ENCODE measurements around the gene ZNF555. TPM values are rescaled to one million over a fixed set of nuclear protein-coding genes. Genes with fewer than 3 reads are reported as not detected.
A peak's percentile ranks its signal among the peaks of the same experiment; 100 is the strongest.

The ZNF555 gene
- total and polyA plus RNA-seq, 9 of the 15 experiments (the other 6 are each of a cell fraction or from before 2014, with no cell fraction given): 2.0 to 6.7 (median 5.4) TPM

- TF ChIP-seq, protein P1, sequence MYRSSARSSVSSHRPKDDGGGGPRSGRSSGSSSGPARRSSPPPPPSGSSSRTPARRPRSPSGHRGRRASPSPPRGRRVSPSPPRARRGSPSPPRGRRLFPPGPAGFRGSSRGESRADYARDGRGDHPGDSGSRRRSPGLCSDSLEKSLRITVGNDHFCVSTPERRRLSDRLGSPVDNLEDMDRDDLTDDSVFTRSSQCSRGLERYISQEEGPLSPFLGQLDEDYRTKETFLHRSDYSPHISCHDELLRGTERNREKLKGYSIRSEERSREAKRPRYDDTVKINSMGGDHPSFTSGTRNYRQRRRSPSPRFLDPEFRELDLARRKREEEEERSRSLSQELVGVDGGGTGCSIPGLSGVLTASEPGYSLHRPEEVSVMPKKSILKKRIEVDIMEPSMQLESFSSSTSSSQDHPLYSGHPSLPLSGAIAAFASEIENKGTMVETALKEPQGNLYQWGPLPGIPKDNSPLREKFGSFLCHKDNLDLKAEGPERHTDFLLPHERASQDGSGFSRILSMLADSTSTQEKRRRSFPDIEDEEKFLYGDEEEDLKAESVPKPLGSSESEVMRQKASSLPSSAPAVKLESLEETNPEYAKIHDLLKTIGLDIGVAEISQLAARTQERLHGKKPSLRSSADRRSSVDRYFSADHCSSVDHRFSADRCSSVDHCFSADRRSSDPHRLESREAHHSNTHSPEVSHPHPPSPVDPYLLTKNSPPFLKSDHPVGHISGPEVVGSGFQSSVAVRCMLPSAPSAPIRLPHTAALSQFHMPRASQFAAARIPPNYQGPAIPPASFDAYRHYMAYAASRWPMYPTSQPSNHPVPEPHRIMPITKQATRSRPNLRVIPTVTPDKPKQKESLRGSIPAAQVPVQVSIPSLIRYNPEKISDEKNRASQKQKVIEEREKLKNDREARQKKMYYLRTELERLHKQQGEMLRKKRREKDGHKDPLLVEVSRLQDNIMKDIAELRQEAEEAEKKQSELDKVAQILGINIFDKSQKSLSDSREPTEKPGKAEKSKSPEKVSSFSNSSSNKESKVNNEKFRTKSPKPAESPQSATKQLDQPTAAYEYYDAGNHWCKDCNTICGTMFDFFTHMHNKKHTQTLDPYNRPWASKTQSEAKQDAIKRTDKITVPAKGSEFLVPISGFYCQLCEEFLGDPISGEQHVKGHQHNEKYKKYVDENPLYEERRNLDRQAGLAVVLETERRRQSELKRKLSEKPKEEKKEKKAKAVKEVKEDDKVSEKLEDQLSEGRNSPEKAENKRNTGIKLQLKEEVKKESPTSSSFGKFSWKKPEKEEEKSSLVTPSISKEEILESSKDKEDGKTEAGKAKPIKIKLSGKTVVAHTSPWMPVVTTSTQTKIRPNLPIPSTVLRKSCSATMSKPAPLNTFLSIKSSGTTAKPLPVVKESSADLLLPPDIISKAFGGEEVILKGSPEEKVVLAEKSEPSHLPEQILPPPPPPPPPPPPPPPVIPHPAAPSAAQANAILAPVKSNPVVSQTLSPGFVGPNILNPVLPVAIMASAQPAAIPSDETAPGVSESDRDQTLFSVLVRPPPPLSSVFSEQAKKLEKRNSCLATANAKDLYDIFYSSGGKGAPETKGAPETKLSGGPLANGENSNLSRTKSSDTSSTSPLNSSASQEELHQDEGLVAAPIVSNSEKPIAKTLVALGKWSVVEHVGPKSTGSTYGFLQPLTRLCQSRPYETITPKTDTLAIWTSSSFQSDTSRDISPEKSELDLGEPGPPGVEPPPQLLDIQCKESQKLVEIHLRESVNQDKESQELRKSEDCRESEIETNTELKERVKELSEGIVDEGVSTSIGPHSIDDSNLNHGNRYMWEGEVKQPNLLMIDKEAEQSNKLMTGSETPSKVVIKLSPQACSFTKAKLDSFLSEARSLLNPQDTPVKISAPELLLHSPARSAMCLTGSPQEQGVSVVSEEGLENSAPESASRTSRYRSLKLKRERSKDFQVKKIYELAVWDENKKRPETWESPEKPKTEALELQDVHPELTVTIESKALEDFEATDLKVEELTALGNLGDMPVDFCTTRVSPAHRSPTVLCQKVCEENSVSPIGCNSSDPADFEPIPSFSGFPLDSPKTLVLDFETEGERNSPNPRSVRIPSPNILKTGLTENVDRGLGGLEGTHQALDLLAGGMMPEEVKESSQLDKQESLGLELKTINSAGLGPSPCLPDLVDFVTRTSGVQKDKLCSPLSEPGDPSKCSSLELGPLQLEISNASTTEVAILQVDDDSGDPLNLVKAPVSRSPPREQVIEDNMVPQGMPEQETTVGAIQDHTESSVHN (IDR thresholded peaks at IDR 0.05; ENCODE audit: borderline replicate concordance in 1 of 2, low read depth in 1 of 2): 0 out of 4 replicates have a peak, but pooled peaks of 1 of the 2 experiments have one; percentile 6
- TF ChIP-seq ZNF445 (CRISPR knock-in tag; IDR thresholded peaks at IDR 0.05; ENCODE audit: low read depth): 0 out of 2 replicates have a peak, but pooled peaks have one; percentile 51
- no peak for TF ChIP-seq SMAD2 (IDR thresholded peaks at IDR 0.05; ENCODE audit: low read depth, low read length)
- no peak for TF ChIP-seq TOE1 (IDR thresholded peaks at IDR 0.05; ENCODE audit: borderline replicate concordance)
- TF ChIP-seq TOE1 (CRISPR knock-in tag; IDR thresholded peaks at IDR 0.05; ENCODE audit: borderline replicate concordance, low read depth): no peak
- peak; percentile 43; the same call in 1 of the 2 replicates for TF ChIP-seq CBX1 (IDR thresholded peaks at IDR 0.05; ENCODE audit: low read depth)
- TF ChIP-seq TRIM28 (IDR thresholded peaks at IDR 0.05): peak; percentile 90
- TF ChIP-seq CBX3 (IDR thresholded peaks at IDR 0.05; ENCODE audit: borderline replicate concordance in 1 of 2, low read length in 2 of 2): peak in 1 of 2 experiments; percentile 88; a peak in 2 of 3 replicates
- TF ChIP-seq, protein P2, sequence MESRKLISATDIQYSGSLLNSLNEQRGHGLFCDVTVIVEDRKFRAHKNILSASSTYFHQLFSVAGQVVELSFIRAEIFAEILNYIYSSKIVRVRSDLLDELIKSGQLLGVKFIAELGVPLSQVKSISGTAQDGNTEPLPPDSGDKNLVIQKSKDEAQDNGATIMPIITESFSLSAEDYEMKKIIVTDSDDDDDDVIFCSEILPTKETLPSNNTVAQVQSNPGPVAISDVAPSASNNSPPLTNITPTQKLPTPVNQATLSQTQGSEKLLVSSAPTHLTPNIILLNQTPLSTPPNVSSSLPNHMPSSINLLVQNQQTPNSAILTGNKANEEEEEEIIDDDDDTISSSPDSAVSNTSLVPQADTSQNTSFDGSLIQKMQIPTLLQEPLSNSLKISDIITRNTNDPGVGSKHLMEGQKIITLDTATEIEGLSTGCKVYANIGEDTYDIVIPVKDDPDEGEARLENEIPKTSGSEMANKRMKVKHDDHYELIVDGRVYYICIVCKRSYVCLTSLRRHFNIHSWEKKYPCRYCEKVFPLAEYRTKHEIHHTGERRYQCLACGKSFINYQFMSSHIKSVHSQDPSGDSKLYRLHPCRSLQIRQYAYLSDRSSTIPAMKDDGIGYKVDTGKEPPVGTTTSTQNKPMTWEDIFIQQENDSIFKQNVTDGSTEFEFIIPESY (CRISPR knock-in tag; IDR thresholded peaks at IDR 0.05): no peak
- peak; percentile 91 for TF ChIP-seq ZNF280A (IDR thresholded peaks at IDR 0.05; ENCODE audit: low read depth, partially characterized antibody)
- TF ChIP-seq RBM25 (IDR thresholded peaks at IDR 0.05; ENCODE audit: low read depth, low read length, severe bottlenecking): peak; percentile 8
Measured at GRCh38 chr19:2853015-2853606, 11.8 kb downstream of the ZNF555 start (continued).

Data from K562 (cell line).